D721Med (cell line): Measurements from ENCODE around the gene HS3ST5.

Experiments
- DNase-seq: peaks from one replicate; pipeline ENCODE4 v3.0.0; 2011; ENCODE audit warnings: low spot score; ENCODE audit not compliant: insufficient read length
- FAIRE-seq: peaks from 2 replicates; lab custom pipeline; 2011; peaks lifted over from hg19 to GRCh38; lab: Jason Lieb, UNC
- CTCF ChIP-seq: IDR thresholded peaks from 2 replicates; pipeline ENCODE4 v1.5.1; 2012; ENCODE audit warnings: mild to moderate bottlenecking, control low read depth; ENCODE audit not compliant: insufficient read depth; ENCODE audit errors: missing control alignments

The HS3ST5 gene

DNA sequence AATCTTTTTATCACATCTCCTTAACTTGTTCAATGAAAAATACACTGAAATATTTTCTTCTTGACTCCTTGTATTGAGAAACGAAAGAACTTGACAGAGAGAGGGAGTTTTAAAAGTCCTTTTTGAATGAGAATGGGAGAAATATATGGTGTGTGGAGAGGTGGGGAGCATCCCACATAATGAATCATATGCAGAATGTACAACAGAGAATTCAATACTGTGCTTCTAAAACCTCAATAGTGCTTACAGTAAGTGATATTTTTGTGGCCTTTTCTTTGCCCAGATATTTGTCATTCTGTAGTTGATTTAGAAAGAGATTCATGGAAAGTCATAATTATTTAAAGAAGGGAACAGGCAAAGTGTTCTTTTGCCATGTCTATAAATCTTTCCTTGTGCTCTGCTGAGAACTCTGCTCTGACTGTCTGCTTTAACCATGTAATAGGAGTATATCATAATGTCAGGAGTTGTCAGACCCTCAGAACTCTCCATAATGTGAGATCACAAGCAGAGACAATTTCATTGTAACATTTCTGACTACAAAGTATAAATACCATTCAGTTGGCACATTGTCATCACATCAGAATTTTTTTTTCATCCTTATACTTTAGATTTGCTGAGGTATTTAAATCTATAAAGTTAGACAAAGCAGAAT is 32.8 kb upstream of the HS3ST5 start:
- no peak for FAIRE-seq
- no peak for TF ChIP-seq CTCF
- no peak for DNase-seq

DNA sequence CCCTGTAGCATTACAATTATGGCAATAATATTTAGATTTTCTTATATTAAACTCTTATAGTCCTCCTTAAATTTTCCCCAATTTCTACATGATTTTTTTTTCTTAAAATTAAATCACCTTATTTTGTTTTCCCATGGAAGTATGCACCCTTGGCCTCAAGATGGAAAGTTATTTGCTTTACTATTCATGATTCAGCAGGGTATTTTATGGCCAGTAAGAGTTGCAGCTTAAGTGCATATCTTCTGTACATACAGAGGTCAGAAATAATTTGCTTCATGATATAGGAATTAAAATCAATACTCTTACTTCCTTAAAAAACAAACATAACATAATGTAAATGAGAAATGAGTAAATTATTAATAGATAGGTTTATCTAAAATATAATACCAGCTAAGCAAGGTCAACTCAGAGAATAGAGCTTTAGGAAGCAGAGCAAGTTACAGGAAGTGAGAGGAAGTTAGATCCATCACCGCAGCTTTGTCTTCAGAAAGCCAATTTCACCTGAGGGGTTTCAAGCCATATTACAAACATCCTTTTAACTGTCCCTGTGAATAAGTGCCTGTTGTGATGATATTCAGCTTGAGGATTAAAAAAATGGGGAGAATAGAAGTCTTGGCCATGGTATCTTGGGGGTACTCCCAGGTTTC is 24.6 kb upstream of the HS3ST5 start:
- FAIRE-seq = no peak
- no peak for DNase-seq
- TF ChIP-seq CTCF = no peak

GRCh38 chr6:114366899-114367298 is 24.1 kb upstream of the HS3ST5 start:
- FAIRE-seq (no peak), DNase-seq (no peak)
- no peak for TF ChIP-seq CTCF

DNA sequence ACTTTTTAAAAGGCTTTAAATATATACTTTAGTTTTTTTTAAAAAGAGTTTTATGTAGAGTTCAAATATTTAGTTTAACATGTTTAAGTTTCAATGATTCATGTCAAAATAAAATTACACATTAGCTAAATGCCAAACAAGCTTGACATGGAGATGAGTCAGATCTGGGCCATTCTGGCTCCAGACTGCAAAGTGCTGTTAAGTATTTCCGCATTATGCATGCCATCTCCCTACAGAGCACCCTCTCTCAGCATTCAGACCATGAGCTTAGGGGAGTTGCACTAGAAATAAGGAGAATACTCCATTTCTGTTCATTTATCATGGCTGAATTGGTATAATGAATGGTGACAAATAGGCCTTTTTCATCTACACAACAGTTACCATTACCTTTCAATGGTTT is 21.5 kb upstream of the HS3ST5 start:
- no peak for DNase-seq
- FAIRE-seq = no peak

GRCh38 chr6:114362957-114363356 is 20.1 kb upstream of the HS3ST5 start:
- no peak for FAIRE-seq
- no peak for TF ChIP-seq CTCF
- DNase-seq = no peak

More for the DNA sequence above, 21.5 kb upstream of the HS3ST5 start:
- no peak for TF ChIP-seq CTCF

DNA sequence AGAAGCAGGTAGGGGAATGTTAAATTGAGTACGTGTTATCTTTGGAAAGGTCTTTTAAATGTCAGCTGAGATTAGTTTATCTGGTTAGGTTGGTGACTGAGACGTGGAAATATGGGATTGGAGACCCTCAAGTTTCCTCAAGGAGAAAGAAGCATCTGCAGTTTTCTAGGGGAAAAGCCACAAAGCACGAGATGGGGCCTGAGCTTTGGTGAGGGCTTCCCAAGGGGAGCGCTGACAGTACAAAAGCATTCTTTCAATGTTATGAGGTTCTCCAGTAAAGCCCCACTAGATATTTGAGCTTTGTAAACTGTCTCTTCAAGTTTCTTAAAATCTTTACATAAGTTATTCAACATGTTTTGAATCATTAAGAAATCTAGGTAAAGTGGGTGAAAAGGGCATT is 19.6 kb upstream of the HS3ST5 start:
- TF ChIP-seq CTCF = no peak
- FAIRE-seq (no peak), DNase-seq (no peak)

GRCh38 chr6:114361036-114361435 is 18.2 kb upstream of the HS3ST5 start:
- FAIRE-seq (no peak), DNase-seq (no peak)
- no peak for TF ChIP-seq CTCF
